Measurements from ENCODE around the gene ERGIC1.

Gene ERGIC1

GRCh38 chr5:172870715-172871461 is 36.8 kb downstream of the ERGIC1 start:
- Histone ChIP-seq H3K4me3 (ENCODE audit: low read depth, low read length) (no peak overlapping the region), H3K9ac (no peak overlapping the region), H3K27ac (peak overlapping the region; percentile 58), H3K27me3 (ENCODE audit: control insufficient read depth, insufficient read depth, low read length) (no peaks in the 10 kb centered on the region), H2AFZ (no peak overlapping the region), H3K9me3 (ENCODE audit: control insufficient read depth, low read length) (no peaks in the 10 kb centered on the region), H3K36me3 (ENCODE audit: control insufficient read depth, insufficient read depth, low read length) (no peaks in the 10 kb centered on the region), H3K79me2 (peaks cover 5% of the 10 kb centered on the region), H3K4me1 (peaks cover 25% of the 10 kb centered on the region), H3K4me2 (ENCODE audit: low read length) (no peak overlapping the region)
- TF ChIP-seq CTCF (IDR thresholded peaks at IDR 0.05), result no peak

GRCh38 chr5:172871536-172871935 is 37.5 kb downstream of the ERGIC1 start:
- H3K27me3 ChIP-seq (ENCODE audit: control insufficient read depth, insufficient read depth, low read length), result no peaks in the 10 kb centered on the region
- no peak overlapping the region for H2AFZ ChIP-seq
- no peak for TF ChIP-seq CTCF (IDR thresholded peaks at IDR 0.05)
- H3K36me3 ChIP-seq (ENCODE audit: control insufficient read depth, insufficient read depth, low read length), result no peaks in the 10 kb centered on the region
- H3K4me2 ChIP-seq (ENCODE audit: low read length), result no peak overlapping the region
- no peaks in the 10 kb centered on the region for H3K9me3 ChIP-seq (ENCODE audit: control insufficient read depth, low read length)
- no peak overlapping the region for H3K9ac ChIP-seq
- H3K4me3 ChIP-seq (ENCODE audit: low read depth, low read length), result no peak overlapping the region
- peak overlapping the region; percentile 58 for H3K27ac ChIP-seq
- peaks cover 5% of the 10 kb centered on the region for H3K79me2 ChIP-seq
- H3K4me1 ChIP-seq, result peaks cover 26% of the 10 kb centered on the region

GRCh38 chr5:172871982-172872381 is 37.9 kb downstream of the ERGIC1 start:
- no peak overlapping the region for H3K9ac ChIP-seq
- H3K4me1 ChIP-seq, result peaks cover 24% of the 10 kb centered on the region
- TF ChIP-seq CTCF (IDR thresholded peaks at IDR 0.05), result no peak
- H3K36me3 ChIP-seq (ENCODE audit: control insufficient read depth, insufficient read depth, low read length), result no peaks in the 10 kb centered on the region
- no peaks in the 10 kb centered on the region for H3K9me3 ChIP-seq (ENCODE audit: control insufficient read depth, low read length)
- H3K79me2 ChIP-seq, result peaks cover under 1% of the 10 kb centered on the region
- H2AFZ ChIP-seq, result no peak overlapping the region
- no peak overlapping the region for H3K4me2 ChIP-seq (ENCODE audit: low read length)
- no peak overlapping the region for H3K4me3 ChIP-seq (ENCODE audit: low read depth, low read length)
- H3K27ac ChIP-seq, result peak overlapping the region; percentile 58
- H3K27me3 ChIP-seq (ENCODE audit: control insufficient read depth, insufficient read depth, low read length), result no peaks in the 10 kb centered on the region

GRCh38 chr5:172872997-172873491 is 39.0 kb downstream of the ERGIC1 start:
- Histone ChIP-seq H3K9me3 (ENCODE audit: control insufficient read depth, low read length) (no peaks in the 10 kb centered on the region), H2AFZ (no peak overlapping the region), H3K4me2 (ENCODE audit: low read length) (no peak overlapping the region), H3K4me1 (peaks cover 16% of the 10 kb centered on the region), H3K36me3 (ENCODE audit: control insufficient read depth, insufficient read depth, low read length) (no peaks in the 10 kb centered on the region), H3K27ac (peak overlapping the region; percentile 58), H3K4me3 (ENCODE audit: low read depth, low read length) (no peak overlapping the region), H3K9ac (no peak overlapping the region), H3K27me3 (ENCODE audit: control insufficient read depth, insufficient read depth, low read length) (no peaks in the 10 kb centered on the region), H3K79me2 (peaks cover 3% of the 10 kb centered on the region)
- no peak for TF ChIP-seq CTCF (IDR thresholded peaks at IDR 0.05)

- H3K9me3 ChIP-seq (ENCODE audit: control insufficient read depth, low read length), result no peaks in the 10 kb centered on the region
- peaks cover 16% of the 10 kb centered on the region for H3K4me1 ChIP-seq
- H3K27me3 ChIP-seq (ENCODE audit: control insufficient read depth, insufficient read depth, low read length), result no peaks in the 10 kb centered on the region
- TF ChIP-seq CTCF (IDR thresholded peaks at IDR 0.05), result no peak
- H3K4me3 ChIP-seq (ENCODE audit: low read depth, low read length), result no peak overlapping the region
- no peak overlapping the region for H2AFZ ChIP-seq
- H3K36me3 ChIP-seq (ENCODE audit: control insufficient read depth, insufficient read depth, low read length), result no peaks in the 10 kb centered on the region
- H3K4me2 ChIP-seq (ENCODE audit: low read length), result no peak overlapping the region
- H3K9ac ChIP-seq, result no peak overlapping the region
- H3K79me2 ChIP-seq, result peaks cover 3% of the 10 kb centered on the region
- H3K27ac ChIP-seq, result peak overlapping the region; percentile 58
Observed at GRCh38 chr5:172873513-172873912, 39.5 kb downstream of the ERGIC1 start.

All from parathyroid adenoma (tissue), 2 donors.